Measurements from ENCODE around the gene LIPK. TPM values are rescaled to one million over a fixed set of nuclear protein-coding genes. Genes with fewer than 3 reads are reported as not detected.

Gene LIPK
- polyA plus RNA-seq, 2 donors: 0.12 to 1.2 TPM

- no peak overlapping the region for H3K27ac ChIP-seq (ENCODE audit: low read depth in 2 of 2, low read length in 1 of 2)
- H3K9me3 ChIP-seq (ENCODE audit: control insufficient read depth in 2 of 2, insufficient read depth in 1 of 2, low read depth in 1 of 2, low read length in 1 of 2): no peaks in the 10 kb centered on the region
- WGBS, 2 donors: 89% methylated on average over 3 of the region's 3 CpGs
- no peaks in the 10 kb centered on the region for H3K27me3 ChIP-seq (ENCODE audit: control insufficient read depth in 1 of 2, insufficient read depth in 2 of 2, low read length in 2 of 2)
- peaks cover 0 to 2% of the 10 kb centered on the region in 2 donors for H3K4me1 ChIP-seq (ENCODE audit: control insufficient read depth in 2 of 2, insufficient read depth in 2 of 2, low read length in 1 of 2)
- no peaks in the 10 kb centered on the region for H3K36me3 ChIP-seq (ENCODE audit: control insufficient read depth in 2 of 2, insufficient read depth in 2 of 2, low read length in 1 of 2)
- no peak overlapping the region for H3K4me3 ChIP-seq (ENCODE audit: low read depth in 1 of 2, low read length in 2 of 2)
Observed at GRCh38 chr10:88764110-88764509, 58.1 kb downstream of the LIPK start.

- H3K9me3 ChIP-seq (ENCODE audit: control insufficient read depth in 2 of 2, insufficient read depth in 1 of 2, low read depth in 1 of 2, low read length in 1 of 2): no peaks in the 10 kb centered on the region
- no peaks in the 10 kb centered on the region for H3K27me3 ChIP-seq (ENCODE audit: control insufficient read depth in 1 of 2, insufficient read depth in 2 of 2, low read length in 2 of 2)
- WGBS, 2 donors: 75 to 79% methylated on average over 1 of the region's 1 CpG
- H3K4me3 ChIP-seq (ENCODE audit: low read depth in 1 of 2, low read length in 2 of 2): no peak overlapping the region
- H3K4me1 ChIP-seq (ENCODE audit: control insufficient read depth in 2 of 2, insufficient read depth in 2 of 2, low read length in 1 of 2): no peaks in the 10 kb centered on the region
- H3K36me3 ChIP-seq (ENCODE audit: control insufficient read depth in 2 of 2, insufficient read depth in 2 of 2, low read length in 1 of 2): no peaks in the 10 kb centered on the region
- no peak overlapping the region for H3K27ac ChIP-seq (ENCODE audit: low read depth in 2 of 2, low read length in 1 of 2)
Observed at GRCh38 chr10:88765816-88766215, 59.8 kb downstream of the LIPK start.

GRCh38 chr10:88769384-88769783 lies 63.3 kb downstream of the LIPK start:
- Histone ChIP-seq H3K27ac (ENCODE audit: low read depth in 2 of 2, low read length in 1 of 2) (no peak overlapping the region), H3K36me3 (ENCODE audit: control insufficient read depth in 2 of 2, insufficient read depth in 2 of 2, low read length in 1 of 2) (no peaks in the 10 kb centered on the region), H3K27me3 (ENCODE audit: control insufficient read depth in 1 of 2, insufficient read depth in 2 of 2, low read length in 2 of 2) (no peaks in the 10 kb centered on the region), H3K4me3 (ENCODE audit: low read depth in 1 of 2, low read length in 2 of 2) (no peak overlapping the region), H3K4me1 (ENCODE audit: control insufficient read depth in 2 of 2, insufficient read depth in 2 of 2, low read length in 1 of 2) (no peaks in the 10 kb centered on the region), H3K9me3 (ENCODE audit: control insufficient read depth in 2 of 2, insufficient read depth in 1 of 2, low read depth in 1 of 2, low read length in 1 of 2) (no peaks in the 10 kb centered on the region)
- WGBS, 2 donors: 49 to 50% methylated on average over 1 of the region's 1 CpG

- H3K27me3 ChIP-seq (ENCODE audit: control insufficient read depth in 1 of 2, insufficient read depth in 2 of 2, low read length in 2 of 2): no peaks in the 10 kb centered on the region
- H3K4me1 ChIP-seq (ENCODE audit: control insufficient read depth in 2 of 2, insufficient read depth in 2 of 2, low read length in 1 of 2): no peaks in the 10 kb centered on the region
- no peaks in the 10 kb centered on the region for H3K9me3 ChIP-seq (ENCODE audit: control insufficient read depth in 2 of 2, insufficient read depth in 1 of 2, low read depth in 1 of 2, low read length in 1 of 2)
- WGBS, 2 donors: 41 to 53% methylated on average over 2 of the region's 2 CpGs
- H3K36me3 ChIP-seq (ENCODE audit: control insufficient read depth in 2 of 2, insufficient read depth in 2 of 2, low read length in 1 of 2): no peaks in the 10 kb centered on the region
- no peak overlapping the region for H3K4me3 ChIP-seq (ENCODE audit: low read depth in 1 of 2, low read length in 2 of 2)
- no peak overlapping the region for H3K27ac ChIP-seq (ENCODE audit: low read depth in 2 of 2, low read length in 1 of 2)
Observed at GRCh38 chr10:88781206-88781605, 75.2 kb downstream of the LIPK start.

GRCh38 chr10:88782222-88782621 lies 76.2 kb downstream of the LIPK start:
- Histone ChIP-seq H3K27me3 (ENCODE audit: control insufficient read depth in 1 of 2, insufficient read depth in 2 of 2, low read length in 2 of 2) (no peaks in the 10 kb centered on the region), H3K4me1 (ENCODE audit: control insufficient read depth in 2 of 2, insufficient read depth in 2 of 2, low read length in 1 of 2) (no peaks in the 10 kb centered on the region), H3K27ac (ENCODE audit: low read depth in 2 of 2, low read length in 1 of 2) (no peak overlapping the region), H3K9me3 (ENCODE audit: control insufficient read depth in 2 of 2, insufficient read depth in 1 of 2, low read depth in 1 of 2, low read length in 1 of 2) (no peaks in the 10 kb centered on the region), H3K36me3 (ENCODE audit: control insufficient read depth in 2 of 2, insufficient read depth in 2 of 2, low read length in 1 of 2) (no peaks in the 10 kb centered on the region), H3K4me3 (ENCODE audit: low read depth in 1 of 2, low read length in 2 of 2) (no peak overlapping the region)
- 90 to 94% methylated on average over 3 of the region's 3 CpGs for WGBS, 2 donors

- Histone ChIP-seq H3K27ac (ENCODE audit: low read depth in 2 of 2, low read length in 1 of 2) (no peak overlapping the region), H3K4me3 (ENCODE audit: low read depth in 1 of 2, low read length in 2 of 2) (no peak overlapping the region), H3K36me3 (ENCODE audit: control insufficient read depth in 2 of 2, insufficient read depth in 2 of 2, low read length in 1 of 2) (no peaks in the 10 kb centered on the region), H3K27me3 (ENCODE audit: control insufficient read depth in 1 of 2, insufficient read depth in 2 of 2, low read length in 2 of 2) (no peaks in the 10 kb centered on the region), H3K9me3 (ENCODE audit: control insufficient read depth in 2 of 2, insufficient read depth in 1 of 2, low read depth in 1 of 2, low read length in 1 of 2) (no peaks in the 10 kb centered on the region), H3K4me1 (ENCODE audit: control insufficient read depth in 2 of 2, insufficient read depth in 2 of 2, low read length in 1 of 2) (no peaks in the 10 kb centered on the region)
- WGBS, 2 donors: 67 to 78% methylated on average over 3 of the region's 3 CpGs
Observed at GRCh38 chr10:88783724-88784123, 77.7 kb downstream of the LIPK start.

- no peaks in the 10 kb centered on the region for H3K27me3 ChIP-seq (ENCODE audit: control insufficient read depth in 1 of 2, insufficient read depth in 2 of 2, low read length in 2 of 2)
- H3K4me1 ChIP-seq (ENCODE audit: control insufficient read depth in 2 of 2, insufficient read depth in 2 of 2, low read length in 1 of 2): no peaks in the 10 kb centered on the region
- H3K36me3 ChIP-seq (ENCODE audit: control insufficient read depth in 2 of 2, insufficient read depth in 2 of 2, low read length in 1 of 2): no peaks in the 10 kb centered on the region
- 88 to 89% methylated on average over 10 of the region's 10 CpGs for WGBS, 2 donors
- H3K4me3 ChIP-seq (ENCODE audit: low read depth in 1 of 2, low read length in 2 of 2): no peak overlapping the region
- no peak overlapping the region for H3K27ac ChIP-seq (ENCODE audit: low read depth in 2 of 2, low read length in 1 of 2)
- H3K9me3 ChIP-seq (ENCODE audit: control insufficient read depth in 2 of 2, insufficient read depth in 1 of 2, low read depth in 1 of 2, low read length in 1 of 2): no peaks in the 10 kb centered on the region
Observed at GRCh38 chr10:88786032-88786770, 80.2 kb downstream of the LIPK start.

GRCh38 chr10:88787463-88787862 lies 81.4 kb downstream of the LIPK start:
- 86 to 92% methylated on average over 5 of the region's 5 CpGs for WGBS, 2 donors

GRCh38 chr10:88788924-88789323 lies 82.9 kb downstream of the LIPK start:
- Histone ChIP-seq H3K27ac (ENCODE audit: low read depth in 2 of 2, low read length in 1 of 2) (no peak overlapping the region), H3K4me3 (ENCODE audit: low read depth in 1 of 2, low read length in 2 of 2) (no peak overlapping the region)

More at GRCh38 chr10:88787463-88787862, 81.4 kb downstream of the LIPK start:
- Histone ChIP-seq H3K36me3 (ENCODE audit: control insufficient read depth in 2 of 2, insufficient read depth in 2 of 2, low read length in 1 of 2) (no peaks in the 10 kb centered on the region), H3K9me3 (ENCODE audit: control insufficient read depth in 2 of 2, insufficient read depth in 1 of 2, low read depth in 1 of 2, low read length in 1 of 2) (no peaks in the 10 kb centered on the region), H3K27me3 (ENCODE audit: control insufficient read depth in 1 of 2, insufficient read depth in 2 of 2, low read length in 2 of 2) (no peaks in the 10 kb centered on the region), H3K27ac (ENCODE audit: low read depth in 2 of 2, low read length in 1 of 2) (no peak overlapping the region), H3K4me3 (ENCODE audit: low read depth in 1 of 2, low read length in 2 of 2) (no peak overlapping the region), H3K4me1 (ENCODE audit: control insufficient read depth in 2 of 2, insufficient read depth in 2 of 2, low read length in 1 of 2) (no peaks in the 10 kb centered on the region)

GRCh38 chr10:88791924-88792323 lies 85.9 kb downstream of the LIPK start:
- H3K27ac ChIP-seq (ENCODE audit: low read depth in 2 of 2, low read length in 1 of 2): no peak overlapping the region
- H3K27me3 ChIP-seq (ENCODE audit: control insufficient read depth in 1 of 2, insufficient read depth in 2 of 2, low read length in 2 of 2): no peaks in the 10 kb centered on the region
- 50 to 54% methylated on average over 2 of the region's 2 CpGs for WGBS, 2 donors
- H3K4me3 ChIP-seq (ENCODE audit: low read depth in 1 of 2, low read length in 2 of 2): no peak overlapping the region
- H3K4me1 ChIP-seq (ENCODE audit: control insufficient read depth in 2 of 2, insufficient read depth in 2 of 2, low read length in 1 of 2): no peaks in the 10 kb centered on the region
- H3K36me3 ChIP-seq (ENCODE audit: control insufficient read depth in 2 of 2, insufficient read depth in 2 of 2, low read length in 1 of 2): no peaks in the 10 kb centered on the region
- H3K9me3 ChIP-seq (ENCODE audit: control insufficient read depth in 2 of 2, insufficient read depth in 1 of 2, low read depth in 1 of 2, low read length in 1 of 2): no peaks in the 10 kb centered on the region

More at GRCh38 chr10:88788924-88789323, 82.9 kb downstream of the LIPK start:
- Histone ChIP-seq H3K9me3 (ENCODE audit: control insufficient read depth in 2 of 2, insufficient read depth in 1 of 2, low read depth in 1 of 2, low read length in 1 of 2) (no peaks in the 10 kb centered on the region), H3K36me3 (ENCODE audit: control insufficient read depth in 2 of 2, insufficient read depth in 2 of 2, low read length in 1 of 2) (no peaks in the 10 kb centered on the region), H3K27me3 (ENCODE audit: control insufficient read depth in 1 of 2, insufficient read depth in 2 of 2, low read length in 2 of 2) (no peaks in the 10 kb centered on the region), H3K4me1 (ENCODE audit: control insufficient read depth in 2 of 2, insufficient read depth in 2 of 2, low read length in 1 of 2) (no peaks in the 10 kb centered on the region)
